CD4-positive, alpha-beta T cell treated with Interleukin-6 at 100 ng/mL for 8 hours (primary cell): ENCODE results near the gene CCND1.

Experiments used
- DNase-seq: peaks from one replicate; pipeline ENCODE4 v3.0.0-alpha.2; 2020; ENCODE audit warnings: mixed read lengths, low spot score

CCND1 gene

GRCh38 chr11:69654001-69654659 lies 13.2 kb downstream of the CCND1 start:
- no peak for DNase-seq

- no peak for DNase-seq
These were observed 13.9 kb downstream of the CCND1 start for GRCh38 chr11:69654660-69655478.

GRCh38 chr11:69655479-69656428 lies 14.8 kb downstream of the CCND1 start:
- no peak for DNase-seq

GRCh38 chr11:69656536-69657455 lies 15.8 kb downstream of the CCND1 start:
- no peak for DNase-seq

- no peak for DNase-seq
These were observed 16.5 kb downstream of the CCND1 start for GRCh38 chr11:69657456-69657910.

- no peak for DNase-seq
These were observed 17.1 kb downstream of the CCND1 start for GRCh38 chr11:69657911-69658625.

DNA sequence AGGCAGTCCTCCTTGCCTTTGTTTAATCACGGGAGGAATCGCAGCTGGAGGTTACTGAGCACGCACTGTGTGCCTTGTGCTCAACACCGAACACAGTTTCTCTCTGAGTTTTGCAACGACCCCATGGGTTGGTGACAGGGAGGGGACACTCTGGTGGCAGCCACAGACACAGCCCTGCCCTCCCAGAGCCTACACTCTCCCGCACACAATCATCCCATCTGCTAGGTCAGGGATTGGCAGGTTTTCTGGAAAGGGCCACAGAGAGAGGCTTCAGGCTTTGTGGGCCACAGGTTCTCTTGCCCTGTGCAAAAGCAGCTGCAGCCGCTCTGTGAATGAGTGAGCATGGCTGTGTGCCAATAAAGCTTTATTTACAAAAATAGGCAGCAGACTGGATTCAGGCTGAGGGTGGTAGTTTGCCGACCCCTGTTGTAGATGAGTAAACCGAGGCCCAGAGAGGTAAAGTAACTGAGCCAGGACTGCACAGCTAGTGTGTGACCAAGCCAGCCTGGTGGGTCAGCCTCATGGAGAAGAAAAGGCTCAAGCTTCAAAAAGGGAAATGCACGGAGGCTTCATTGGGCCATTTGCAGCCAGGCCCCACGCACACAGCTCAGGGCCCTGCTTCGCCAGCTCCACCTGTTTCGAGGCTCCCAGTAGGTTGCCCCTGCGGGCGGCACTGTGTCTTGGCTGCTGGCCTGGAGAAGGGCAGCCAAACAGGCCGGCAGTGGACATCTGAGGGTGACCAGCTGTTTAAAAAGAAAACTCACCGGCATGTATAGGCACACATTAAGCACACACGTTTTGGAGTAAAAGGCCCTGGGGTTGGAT lies 17.9 kb downstream of the CCND1 start:
- DNase-seq: no peak

GRCh38 chr11:69659591-69659990 lies 18.6 kb downstream of the CCND1 start:
- DNase-seq: no peak

DNA sequence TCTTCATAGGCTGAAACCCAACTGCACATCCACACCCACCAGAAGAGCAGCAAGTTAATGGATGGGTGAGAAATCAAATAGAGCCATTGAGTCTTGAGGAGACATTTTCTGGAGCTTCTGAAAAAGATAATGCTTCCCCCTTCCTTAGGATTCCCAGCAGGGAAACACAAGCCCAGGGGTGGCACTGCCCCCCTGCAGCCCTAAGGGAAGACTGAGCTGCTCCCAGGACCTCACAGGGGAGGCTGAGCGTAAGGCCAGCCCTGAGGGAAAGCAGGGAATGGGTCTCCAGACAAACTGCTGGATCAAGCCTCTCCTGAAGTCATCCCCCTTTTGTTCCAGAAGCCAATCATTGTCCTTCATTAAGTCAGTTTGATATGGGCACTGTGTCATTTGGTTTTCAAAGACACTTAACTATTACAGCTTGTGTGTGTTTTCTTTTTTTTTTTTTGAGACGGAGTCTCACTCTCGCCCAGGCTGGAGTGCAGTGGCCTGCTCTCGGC lies 19.1 kb downstream of the CCND1 start:
- DNase-seq: no peak

DNA sequence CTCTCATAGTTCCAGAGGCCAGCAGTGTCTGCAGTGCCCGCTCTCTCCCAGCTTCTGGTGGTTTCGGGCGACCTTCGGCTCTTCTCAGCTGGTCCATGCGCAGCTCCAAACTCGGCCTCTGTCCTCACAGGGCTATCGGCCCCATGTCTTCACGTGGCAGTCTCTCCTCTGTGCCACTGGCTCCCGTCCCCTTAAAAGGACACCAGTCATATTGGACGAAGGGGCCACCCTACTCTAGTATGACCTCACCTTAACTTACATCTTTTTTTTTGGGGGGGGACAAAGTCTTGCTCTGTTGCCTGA lies 20.4 kb downstream of the CCND1 start:
- no peak for DNase-seq

DNA sequence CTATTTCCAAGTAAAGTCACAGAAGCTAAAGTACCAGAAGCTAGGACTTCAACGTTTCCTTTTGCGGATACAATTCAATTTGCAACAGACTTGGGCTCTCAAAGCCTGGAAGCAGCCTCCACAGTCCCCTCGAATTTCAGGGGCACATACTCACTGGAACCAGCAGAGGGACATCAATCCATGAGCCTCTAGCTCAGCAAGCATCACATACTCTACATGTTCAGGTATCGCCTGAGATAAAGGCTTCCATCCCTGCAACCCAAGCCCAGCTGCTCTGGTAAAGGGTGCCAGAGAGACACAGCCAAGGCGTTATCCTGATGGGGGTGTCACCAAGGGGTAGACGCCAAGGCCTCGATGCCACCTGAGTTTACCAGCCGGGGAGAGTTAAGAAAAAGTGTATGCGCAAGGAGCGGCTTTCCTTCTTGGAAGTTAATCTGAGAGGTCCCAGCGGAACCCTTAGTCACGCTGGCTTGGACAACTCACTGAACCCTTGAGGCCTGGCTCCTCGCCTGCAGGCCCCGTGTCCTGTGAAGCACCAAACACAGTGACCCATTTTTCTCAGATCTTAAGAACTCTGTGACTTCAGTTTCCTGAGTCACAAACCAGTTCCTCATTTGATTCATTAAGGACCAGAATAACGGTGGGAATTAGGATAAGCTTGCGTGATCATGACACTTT lies 21.2 kb downstream of the CCND1 start:
- DNase-seq: no peak

DNA sequence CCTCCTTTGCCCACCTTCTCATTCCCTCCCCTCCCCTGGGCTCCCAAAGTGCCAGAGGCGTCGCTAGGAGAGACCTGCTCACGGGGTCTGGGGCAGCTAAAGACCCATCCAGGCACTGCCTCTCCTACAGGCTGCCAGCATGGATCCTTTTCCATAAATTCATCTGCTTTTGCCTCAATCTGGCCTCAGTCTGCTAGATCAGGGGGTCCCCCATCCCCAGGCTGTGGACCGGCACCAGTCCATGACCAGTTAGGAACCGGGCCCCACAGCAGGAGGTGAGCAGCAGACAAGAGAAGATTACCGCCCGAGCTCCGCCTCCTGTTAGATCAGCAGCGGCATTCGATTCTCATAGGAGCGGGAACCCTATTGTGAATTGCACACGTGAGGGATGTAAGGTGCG lies 21.9 kb downstream of the CCND1 start:
- DNase-seq: no peak

- DNase-seq: no peak
These were observed 22.4 kb downstream of the CCND1 start for GRCh38 chr11:69663326-69663725.

GRCh38 chr11:69664103-69664775 lies 23.3 kb downstream of the CCND1 start:
- DNase-seq: no peak

GRCh38 chr11:69664901-69665300 lies 23.9 kb downstream of the CCND1 start:
- no peak for DNase-seq

- DNase-seq: no peak
These were observed 24.7 kb downstream of the CCND1 start for GRCh38 chr11:69665669-69666068.

GRCh38 chr11:69666261-69666660 lies 25.3 kb downstream of the CCND1 start:
- DNase-seq: no peak

DNA sequence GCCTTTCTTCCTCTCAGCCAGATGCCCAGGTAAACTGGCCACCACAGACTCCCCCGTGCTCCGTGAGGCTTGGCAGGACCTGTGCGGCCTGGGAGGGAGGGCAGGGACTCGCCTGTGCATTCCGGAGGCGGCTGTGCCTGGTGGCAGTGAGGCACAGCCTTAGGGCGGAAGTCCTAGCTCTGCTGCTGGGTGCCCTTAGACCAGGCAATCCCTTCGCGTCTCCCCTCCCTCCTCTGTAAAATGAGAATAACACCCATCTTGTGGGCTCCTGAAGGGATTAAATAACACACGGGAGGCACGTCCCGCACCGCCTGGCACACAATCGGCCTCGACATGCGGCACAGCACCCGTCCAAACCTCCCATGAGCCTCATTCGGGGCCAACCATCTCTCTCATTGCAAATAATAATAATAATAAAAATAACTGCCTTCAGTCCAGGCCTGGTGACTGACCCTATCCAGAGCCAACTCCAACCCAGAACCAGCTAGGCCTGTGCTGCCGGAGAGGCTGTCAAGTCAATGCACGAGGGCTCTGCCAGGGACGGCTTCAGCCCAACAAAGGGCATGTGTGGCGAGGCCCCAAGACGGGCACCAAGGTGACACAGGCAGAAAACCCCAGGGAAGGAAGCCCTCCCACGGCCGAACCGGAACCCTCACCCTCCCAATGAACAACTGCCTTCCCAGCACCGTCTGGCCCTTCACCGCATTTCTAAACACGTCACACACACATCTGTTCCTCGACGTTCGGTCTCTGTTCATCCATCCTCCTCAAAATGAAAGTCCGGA lies 26.0 kb downstream of the CCND1 start:
- DNase-seq: no peak
